HuH-7 (cell line): Measurements from ENCODE around the gene EVA1C.

Experiments
- DNase-seq: peaks from one replicate; pipeline ENCODE4 v3.0.0; 2011; ENCODE audit warnings: low spot score

The EVA1C gene

GRCh38 chr21:32562915-32563314, 150.4 kb downstream of the EVA1C start:
- DNase-seq = no peak
